Measurements from ENCODE around the gene HDAC1.
A peak's percentile ranks its signal among the peaks of the same experiment; 100 is the strongest.
"Not testable (repeated sequence)": the region's sequence is repeated elsewhere in the genome, so short reads cannot be mapped to it uniquely, and the experiment has no call there.

The HDAC1 gene

GRCh38 chr1:32349211-32349708 is 57.4 kb downstream of the HDAC1 start:
- ATAC-seq (no peak), DNase-seq (no peak)

- peak; percentile 64 for ATAC-seq
Measured at GRCh38 chr1:32350785-32351398, 59.0 kb downstream of the HDAC1 start.

GRCh38 chr1:32351399-32352238 is 59.7 kb downstream of the HDAC1 start:
- DNase-seq = peak; percentile 91
- ATAC-seq = peak; percentile 92

More at GRCh38 chr1:32350785-32351398, 59.0 kb downstream of the HDAC1 start:
- peak; percentile 86 for DNase-seq

- DNase-seq (no peak), ATAC-seq (no peak)
Measured at GRCh38 chr1:32352239-32352745, 60.4 kb downstream of the HDAC1 start.

GRCh38 chr1:32352831-32353383 is 61.0 kb downstream of the HDAC1 start:
- no peak for DNase-seq

GRCh38 chr1:32353431-32353830 is 61.5 kb downstream of the HDAC1 start:
- DNase-seq = no peak
- ATAC-seq = no peak

More at GRCh38 chr1:32352831-32353383, 61.0 kb downstream of the HDAC1 start:
- ATAC-seq = no peak

GRCh38 chr1:32353886-32354570 is 62.1 kb downstream of the HDAC1 start:
- DNase-seq (no peak), ATAC-seq (no peak)

GRCh38 chr1:32355778-32356177 is 63.9 kb downstream of the HDAC1 start:
- DNase-seq, ATAC-seq: not testable (repeated sequence)

GRCh38 chr1:32356478-32356877 is 64.6 kb downstream of the HDAC1 start:
- DNase-seq (no peak), ATAC-seq (no peak)

- no peak for ATAC-seq
- DNase-seq = no peak
Measured at GRCh38 chr1:32357614-32358013, 65.7 kb downstream of the HDAC1 start.

GRCh38 chr1:32358435-32358834 is 66.6 kb downstream of the HDAC1 start:
- ATAC-seq (no peak), DNase-seq (no peak)

GRCh38 chr1:32361308-32361673 is 69.4 kb downstream of the HDAC1 start:
- DNase-seq (no peak), ATAC-seq (no peak)

GRCh38 chr1:32361674-32362473 is 70.0 kb downstream of the HDAC1 start:
- ATAC-seq (peak; percentile 51), DNase-seq (peak; percentile 42)

GRCh38 chr1:32362474-32363313 is 70.8 kb downstream of the HDAC1 start, which contains the start of the genes FAM229A and TSSK3:
Gene FAM229A, minus strand, starts transcription at chr1:32362485. Its CDS starts 394 bp downstream, at chr1:32362091.
Gene TSSK3, plus strand, starts transcription at chr1:32362539. Its CDS starts 163 bp downstream, at chr1:32362702.
- no peak for DNase-seq
- ATAC-seq = no peak

GRCh38 chr1:32363713-32364112 is 71.8 kb downstream of the HDAC1 start:
- DNase-seq (no peak), ATAC-seq (no peak)

- no peak for ATAC-seq
- no peak for DNase-seq
Measured at GRCh38 chr1:32364836-32365235, 73.0 kb downstream of the HDAC1 start.

- no peak for DNase-seq
- no peak for ATAC-seq
Measured at GRCh38 chr1:32365445-32365844, 73.6 kb downstream of the HDAC1 start.

GRCh38 chr1:32367912-32368635 is 76.2 kb downstream of the HDAC1 start:
- no peak for DNase-seq
- no peak for ATAC-seq

GRCh38 chr1:32372149-32372756 is 80.4 kb downstream of the HDAC1 start:
- peak; percentile 31 for DNase-seq
- ATAC-seq = peak; percentile 83
